Activated gamma-delta T cell treated with anti-CD3 and anti-CD28 coated beads, Interleukin-2, amount 50 U/mL, for 16 hours (primary cell): ENCODE measurements around the gene ASB6.
"Not testable (repeated sequence)": the region's sequence is repeated elsewhere in the genome, so short reads cannot be mapped to it uniquely, and the experiment has no call there.

Experiments
- DNase-seq: peaks from one replicate; pipeline ENCODE4 v3.0.0-alpha.2; 2020; ENCODE audit warnings: low read depth

The ASB6 gene

GRCh38 chr9:129643706-129644105 lies 1.8 kb upstream of the ASB6 start:
- DNase-seq = no peak

GRCh38 chr9:129640871-129641749 lies 841 bp downstream of the ASB6 start:
- DNase-seq = no peak

- DNase-seq = no peak
These were observed 1.7 kb downstream of the ASB6 start for GRCh38 chr9:129640086-129640870.

GRCh38 chr9:129639756-129640085 lies 2.2 kb downstream of the ASB6 start:
- no peak for DNase-seq

- no peak for DNase-seq
These were observed 2.8 kb downstream of the ASB6 start for GRCh38 chr9:129639034-129639630.

- DNase-seq = no peak
These were observed 4.1 kb downstream of the ASB6 start for GRCh38 chr9:129637673-129638439.

- DNase-seq = no peak
These were observed 4.8 kb downstream of the ASB6 start for GRCh38 chr9:129637102-129637501.

- not testable (repeated sequence) for DNase-seq
These were observed 5.6 kb downstream of the ASB6 start for GRCh38 chr9:129636343-129636742.

- no peak for DNase-seq
These were observed 6.6 kb downstream of the ASB6 start for GRCh38 chr9:129635099-129636065.

GRCh38 chr9:129633848-129634247 lies 8.1 kb downstream of the ASB6 start:
- no peak for DNase-seq

- DNase-seq = no peak
These were observed 8.7 kb downstream of the ASB6 start for GRCh38 chr9:129633207-129633606.

- DNase-seq = no peak
These were observed 9.5 kb downstream of the ASB6 start for GRCh38 chr9:129632460-129632859.

- DNase-seq = no peak
These were observed 10.2 kb downstream of the ASB6 start for GRCh38 chr9:129631674-129632129.

- DNase-seq = no peak
These were observed 10.8 kb downstream of the ASB6 start for GRCh38 chr9:129630967-129631673.

- no peak for DNase-seq
These were observed 12.6 kb downstream of the ASB6 start for GRCh38 chr9:129629251-129629820.

GRCh38 chr9:129628709-129629108 lies 13.2 kb downstream of the ASB6 start:
- DNase-seq = no peak

GRCh38 chr9:129627556-129628440 lies 14.2 kb downstream of the ASB6 start:
- DNase-seq = no peak

- DNase-seq = no peak
These were observed 15.2 kb downstream of the ASB6 start for GRCh38 chr9:129626625-129627284.
